PFSK-1 (cell line): ENCODE data around the gene PALLD.

ENCODE experiments used
- FOXP2 ChIP-seq: optimal IDR thresholded peaks from 2 replicates; pipeline ENCODE3; 2011; ENCODE audit warnings: borderline replicate concordance, control low read depth, inconsistent platforms; ENCODE audit not compliant: insufficient read depth; ENCODE audit errors: extremely low read length, extremely low read depth
- POLR2AphosphoS5 ChIP-seq: IDR thresholded peaks from 2 replicates; pipeline ENCODE4 v1.6.1; 2012; ENCODE audit warnings: low read depth, mild to moderate bottlenecking, control low read depth, low read length, moderate library complexity
- TF ChIP-seq, protein P1 (sequence below), 2 experiments: IDR thresholded peaks; 2 replicates each; pipeline versions ENCODE4 v1.6.1 to v1.8.0; 2011 to 2012; ENCODE audit warnings: low read depth in 2 of 2, low read length in 2 of 2, control low read depth in 1 of 2, inconsistent platforms in 1 of 2, mild to moderate bottlenecking in 1 of 2, moderate library complexity in 1 of 2; ENCODE audit not compliant: insufficient read depth in 1 of 2

DNA sequence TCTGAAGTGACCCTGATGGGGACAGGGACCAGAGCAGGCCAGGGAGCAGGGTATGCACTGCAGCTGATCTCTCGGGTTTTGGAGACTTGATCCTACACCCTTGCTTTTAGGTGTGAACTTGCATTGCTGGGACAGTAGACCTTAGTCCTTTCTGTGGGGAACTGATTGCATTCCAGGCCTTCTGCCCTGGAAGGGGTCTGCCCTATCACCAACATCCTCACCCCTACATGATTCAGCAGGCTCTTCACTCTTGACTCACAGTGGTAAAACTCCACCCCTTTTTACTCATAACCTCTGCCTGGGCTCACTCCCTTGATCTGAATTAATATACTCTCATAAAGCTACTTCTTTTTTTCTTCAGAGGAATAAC is 10.0 kb upstream of the PALLD start:
- TF ChIP-seq POLR2AphosphoS5 (no peak), FOXP2 (no peak)
- TF ChIP-seq, protein P1, sequence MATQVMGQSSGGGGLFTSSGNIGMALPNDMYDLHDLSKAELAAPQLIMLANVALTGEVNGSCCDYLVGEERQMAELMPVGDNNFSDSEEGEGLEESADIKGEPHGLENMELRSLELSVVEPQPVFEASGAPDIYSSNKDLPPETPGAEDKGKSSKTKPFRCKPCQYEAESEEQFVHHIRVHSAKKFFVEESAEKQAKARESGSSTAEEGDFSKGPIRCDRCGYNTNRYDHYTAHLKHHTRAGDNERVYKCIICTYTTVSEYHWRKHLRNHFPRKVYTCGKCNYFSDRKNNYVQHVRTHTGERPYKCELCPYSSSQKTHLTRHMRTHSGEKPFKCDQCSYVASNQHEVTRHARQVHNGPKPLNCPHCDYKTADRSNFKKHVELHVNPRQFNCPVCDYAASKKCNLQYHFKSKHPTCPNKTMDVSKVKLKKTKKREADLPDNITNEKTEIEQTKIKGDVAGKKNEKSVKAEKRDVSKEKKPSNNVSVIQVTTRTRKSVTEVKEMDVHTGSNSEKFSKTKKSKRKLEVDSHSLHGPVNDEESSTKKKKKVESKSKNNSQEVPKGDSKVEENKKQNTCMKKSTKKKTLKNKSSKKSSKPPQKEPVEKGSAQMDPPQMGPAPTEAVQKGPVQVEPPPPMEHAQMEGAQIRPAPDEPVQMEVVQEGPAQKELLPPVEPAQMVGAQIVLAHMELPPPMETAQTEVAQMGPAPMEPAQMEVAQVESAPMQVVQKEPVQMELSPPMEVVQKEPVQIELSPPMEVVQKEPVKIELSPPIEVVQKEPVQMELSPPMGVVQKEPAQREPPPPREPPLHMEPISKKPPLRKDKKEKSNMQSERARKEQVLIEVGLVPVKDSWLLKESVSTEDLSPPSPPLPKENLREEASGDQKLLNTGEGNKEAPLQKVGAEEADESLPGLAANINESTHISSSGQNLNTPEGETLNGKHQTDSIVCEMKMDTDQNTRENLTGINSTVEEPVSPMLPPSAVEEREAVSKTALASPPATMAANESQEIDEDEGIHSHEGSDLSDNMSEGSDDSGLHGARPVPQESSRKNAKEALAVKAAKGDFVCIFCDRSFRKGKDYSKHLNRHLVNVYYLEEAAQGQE (IDR thresholded peaks at IDR 0.05; ENCODE audit: insufficient read depth in 1 of 2, low read depth in 2 of 2, low read length in 2 of 2) = no peak
